Panc1 (cell line): ENCODE results near the gene UBE2QL1. TPM values are rescaled to one million over a fixed set of nuclear protein-coding genes. Genes with fewer than 3 reads are reported as not detected.

Source experiments
- ATAC-seq: fragments of 200-7000 bp; cut with Tn5 transposase; 2 replicates; pipeline ENCODE4 v1.9.1; 2020; ENCODE audit warnings: mild to moderate bottlenecking, moderate library complexity
- BruUV-seq: library from RNA; stranded (reverse); fragments of 400-500 nt; replicated peaks from 2 replicates; lab custom pipeline; 2021; lab: Mats Ljungman, UMichigan
- CTCF ChIA-PET: fragments of 300-600 bp; sonication (Branson Sonifier 250); formaldehyde crosslinking; loops from one replicate; lab custom pipeline; 2022; ENCODE audit warnings: antibody characterized with exemption; lab: Charles Lee
- POLR2A ChIA-PET: fragments of 300-600 bp; sonication (Branson Sonifier 250); formaldehyde crosslinking; loops from one replicate; lab custom pipeline; 2022; ENCODE audit warnings: antibody characterized with exemption; lab: Charles Lee
- DNase-seq: peaks from one replicate; pipeline ENCODE4 v3.0.0-alpha.2; 2010; ENCODE audit warnings: low read depth, low spot score
- H3K27ac ChIP-seq: 2 replicates; pipeline ENCODE4 v1.5.1; 2011; ENCODE audit warnings: mild to moderate bottlenecking, low read length, inconsistent platforms
- H3K27me3 ChIP-seq: fragments of 200-500 bp; sonication (Bioruptor generic); 2 replicates; pipeline ENCODE4 v1.6.0; 2014; ENCODE audit warnings: low read length, inconsistent platforms; ENCODE audit not compliant: control insufficient read depth, insufficient read depth
- H3K36me3 ChIP-seq: fragments of 200-500 bp; sonication (Bioruptor generic); 2 replicates; pipeline ENCODE4 v1.5.1; 2014; ENCODE audit warnings: inconsistent platforms, mild to moderate bottlenecking, low read length, moderate library complexity; ENCODE audit not compliant: control insufficient read depth, insufficient read depth
- H3K4me1 ChIP-seq: 2 replicates; pipeline ENCODE4 v1.5.1; 2011; ENCODE audit warnings: inconsistent platforms, mild to moderate bottlenecking, low read length, moderate library complexity; ENCODE audit not compliant: control insufficient read depth, insufficient read depth
- H3K4me3 ChIP-seq, 2 experiments: 2 replicates each; pipeline ENCODE4 v1.5.1; 2011 to 2012; ENCODE audit warnings: low read depth in 2 of 2, low read length in 2 of 2, mild to moderate bottlenecking in 2 of 2, inconsistent platforms in 1 of 2, moderate library complexity in 1 of 2
- H3K9me3 ChIP-seq: fragments of 200-500 bp; sonication (Bioruptor generic); 2 replicates; pipeline ENCODE4 v1.5.1; 2014; ENCODE audit warnings: low read depth, mild to moderate bottlenecking, inconsistent platforms, low read length, moderate library complexity; ENCODE audit not compliant: control insufficient read depth, insufficient read depth
- CTCF ChIP-seq: fragments of 450-650 bp; IDR thresholded peaks from 2 replicates; pipeline ENCODE4 v1.5.1; 2017; ENCODE audit warnings: mild to moderate bottlenecking
- POLR2AphosphoS5 ChIP-seq: IDR thresholded peaks from 2 replicates; pipeline ENCODE4 v1.6.1; 2012; ENCODE audit warnings: mild to moderate bottlenecking, low read depth, low read length, moderate library complexity
- REST ChIP-seq, 2 experiments: IDR thresholded peaks; 2 replicates each; pipeline ENCODE4 v1.6.1; 2011 to 2012; ENCODE audit warnings: low read depth in 2 of 2, control low read depth in 1 of 2, low read length in 1 of 2, mild to moderate bottlenecking in 1 of 2, moderate library complexity in 1 of 2; ENCODE audit not compliant: insufficient read depth in 1 of 2
- SIN3A ChIP-seq: IDR thresholded peaks from 2 replicates; pipeline ENCODE4 v1.6.1; 2012; ENCODE audit warnings: low read depth, mild to moderate bottlenecking, low read length, moderate library complexity, borderline replicate concordance; ENCODE audit not compliant: insufficient read depth
- TCF7L2 ChIP-seq: IDR thresholded peaks from 2 replicates; pipeline ENCODE4 v1.6.1; 2011; ENCODE audit warnings: mild to moderate bottlenecking, low read depth, low read length, inconsistent platforms
- in situ Hi-C: cut with HindIII; loops from 2 replicates; pipeline ENCODE4 v1.10.0; 2016; ENCODE audit warnings: low sequenced_read_pairs, low pct_unique_long_range_greater_than_20kb
- intact Hi-C: fragments of 100-400 bp; cut with micrococcal nuclease; formaldehyde crosslinking; loops from one replicate; pipeline ENCODE4 v1.10.0; 2022; ENCODE audit not compliant: unreplicated experiment
- total RNA-seq: library from RNA; stranded (reverse); gene quantifications from one replicate; pipeline ENCODE4 v1.2.1, GENCODE V29; 2021; ENCODE audit not compliant: unreplicated experiment

UBE2QL1 gene
- total RNA-seq, 1 experiment from 2014 or later, result not detected

- ChIA-PET POLR2A (no interaction called here), CTCF (no interaction called here)
- TF ChIP-seq POLR2AphosphoS5 (no peak), REST (IDR thresholded peaks at IDR 0.05; ENCODE audit: insufficient read depth in 1 of 2, low read depth in 2 of 2, low read length in 1 of 2) (no peak), SIN3A (no peak), TCF7L2 (no peak)
- in situ Hi-C loops (no loop called here), intact Hi-C loops (no loop called here)
- no peak for ATAC-seq
- Histone ChIP-seq H3K4me3 (no peak overlapping the region), H3K27me3 (peaks cover 2% of the 10 kb centered on the region; the same call in 1 of the 2 replicates), H3K36me3 (no peaks in the 10 kb centered on the region), H3K9me3 (no peaks in the 10 kb centered on the region), H3K4me1 (no peaks in the 10 kb centered on the region), H3K27ac (no peak overlapping the region)
- no peak for DNase-seq
- no TSS peak for BruUV-seq
These were observed 30.1 kb downstream of the UBE2QL1 start for GRCh38 chr5:6478793-6479192.

- Histone ChIP-seq H3K4me3 (no peak overlapping the region), H3K9me3 (no peaks in the 10 kb centered on the region), H3K27me3 (peaks cover under 1% of the 10 kb centered on the region; the same call in 1 of the 2 replicates), H3K4me1 (no peaks in the 10 kb centered on the region), H3K36me3 (no peaks in the 10 kb centered on the region), H3K27ac (no peak overlapping the region)
- in situ Hi-C loops, result no loop called here
- ChIA-PET POLR2A (no interaction called here), CTCF (no interaction called here)
- no TSS peak for BruUV-seq
- TF ChIP-seq SIN3A (no peak), REST (IDR thresholded peaks at IDR 0.05; ENCODE audit: insufficient read depth in 1 of 2, low read depth in 2 of 2, low read length in 1 of 2) (no peak), POLR2AphosphoS5 (no peak), TCF7L2 (no peak), CTCF (no peak)
- ATAC-seq, result 0 out of 2 replicates have a peak, but pooled peaks have one; percentile 52
- no peak for DNase-seq
- intact Hi-C loops, result no loop called here
These were observed 31.7 kb downstream of the UBE2QL1 start for GRCh38 chr5:6480133-6481051.
